Measurements from ENCODE around the gene LRRC58. TPM values are rescaled to one million over a fixed set of nuclear protein-coding genes. Genes with fewer than 3 reads are reported as not detected.

LRRC58 gene
- total and polyA plus RNA-seq, 8 donors = 4.6 to 40.4 (median 12.9) TPM

- Histone ChIP-seq H3K27ac (peak within 1 kb of the TSS in 1 of 5 donors; percentile 38), H3K9me3 (no peaks in the 10 kb centered on the region), H3K4me1 (peaks cover 7 to 14% (median 10%) of the 10 kb centered on the region in 4 donors), H3K4me3 (peak within 1 kb of the TSS; percentile 49 to 55 (median 52)), H3K36me3 (no peaks in the 10 kb centered on the region), H3K27me3 (peaks cover 0 to 32% (median 8%) of the 10 kb centered on the region in 3 donors)
- intact Hi-C loops (cut with DNase I; ENCODE audit: low total_unique reads) = no loop called here
- 3 to 8% (median 5%) methylated on average over 28 to 72 of the region's 72 CpGs for WGBS, 5 donors
- TF ChIP-seq CTCF (IDR thresholded peaks at IDR 0.05) = no peak
- no peak for TF ChIP-seq POLR2A (IDR thresholded peaks at IDR 0.05)
- TF ChIP-seq EP300 (IDR thresholded peaks at IDR 0.05) = no peak
- no peak for TF ChIP-seq POLR2AphosphoS5 (IDR thresholded peaks at IDR 0.05)
- peak in 1 of 2 donors; percentile 67 for DNase-seq
Measured at GRCh38 chr3:120284747-120285507, 64.2 kb downstream of the LRRC58 start, which contains the start of gene GPR156. TSS of gene GPR156 (minus strand) at chr3:120285222. CDS start at chr3:120244098, 41,124 bp downstream.

GRCh38 chr3:120281261-120281660 lies 67.9 kb downstream of the LRRC58 start:
- no peaks in the 10 kb centered on the region for H3K36me3 ChIP-seq
- WGBS, 5 donors = 86 to 95% (median 88%) methylated on average over 3 of the region's 3 CpGs
- H3K9me3 ChIP-seq = no peaks in the 10 kb centered on the region
- no peak for DNase-seq
- peaks cover 7 to 14% (median 10%) of the 10 kb centered on the region in 4 donors for H3K4me1 ChIP-seq
- intact Hi-C loops (cut with DNase I; ENCODE audit: low total_unique reads) = no loop called here
- TF ChIP-seq POLR2AphosphoS5 (IDR thresholded peaks at IDR 0.05) = no peak
- no peak for TF ChIP-seq POLR2A (IDR thresholded peaks at IDR 0.05)
- TF ChIP-seq CTCF (IDR thresholded peaks at IDR 0.05) = no peak
- no peak for TF ChIP-seq EP300 (IDR thresholded peaks at IDR 0.05)
- no peak overlapping the region for H3K27ac ChIP-seq
- peaks cover 0 to 21% (median 8%) of the 10 kb centered on the region in 3 donors for H3K27me3 ChIP-seq
- H3K4me3 ChIP-seq = no peak overlapping the region

GRCh38 chr3:120280566-120280965 lies 68.6 kb downstream of the LRRC58 start:
- WGBS, 5 donors = 64 to 91% (median 86%) methylated on average over 3 of the region's 3 CpGs
- H3K36me3 ChIP-seq = no peaks in the 10 kb centered on the region
- TF ChIP-seq CTCF (IDR thresholded peaks at IDR 0.05) (no peak), POLR2A (IDR thresholded peaks at IDR 0.05) (no peak), EP300 (IDR thresholded peaks at IDR 0.05) (no peak), POLR2AphosphoS5 (IDR thresholded peaks at IDR 0.05) (no peak)
- peaks cover 7 to 14% (median 10%) of the 10 kb centered on the region in 4 donors for H3K4me1 ChIP-seq
- no peak overlapping the region for H3K27ac ChIP-seq
- no peak overlapping the region for H3K4me3 ChIP-seq
- no peak for DNase-seq
- intact Hi-C loops (cut with DNase I; ENCODE audit: low total_unique reads) = no loop called here
- no peaks in the 10 kb centered on the region for H3K9me3 ChIP-seq
- peaks cover 0 to 19% (median 8%) of the 10 kb centered on the region in 3 donors for H3K27me3 ChIP-seq

GRCh38 chr3:120280026-120280425 lies 69.1 kb downstream of the LRRC58 start:
- no peak overlapping the region for H3K27ac ChIP-seq
- intact Hi-C loops (cut with DNase I; ENCODE audit: low total_unique reads) = no loop called here
- DNase-seq = no peak
- peaks cover 0 to 14% (median 4%) of the 10 kb centered on the region in 3 donors for H3K27me3 ChIP-seq
- H3K36me3 ChIP-seq = no peaks in the 10 kb centered on the region
- 71 to 100% (median 93%) methylated on average over 1 of the region's 1 CpG for WGBS, 5 donors
- H3K4me1 ChIP-seq = peaks cover 3 to 11% (median 6%) of the 10 kb centered on the region in 4 donors
- H3K4me3 ChIP-seq = no peak overlapping the region
- TF ChIP-seq POLR2AphosphoS5 (IDR thresholded peaks at IDR 0.05) (no peak), CTCF (IDR thresholded peaks at IDR 0.05) (no peak), EP300 (IDR thresholded peaks at IDR 0.05) (no peak), POLR2A (IDR thresholded peaks at IDR 0.05) (no peak)
- no peaks in the 10 kb centered on the region for H3K9me3 ChIP-seq

Measured in stomach (tissue), 9 donors.